Measurements from ENCODE around the gene LILRA6.
"Not testable (repeated sequence)": the region's sequence is repeated elsewhere in the genome, so short reads cannot be mapped to it uniquely, and the experiment has no call there.

DNA sequence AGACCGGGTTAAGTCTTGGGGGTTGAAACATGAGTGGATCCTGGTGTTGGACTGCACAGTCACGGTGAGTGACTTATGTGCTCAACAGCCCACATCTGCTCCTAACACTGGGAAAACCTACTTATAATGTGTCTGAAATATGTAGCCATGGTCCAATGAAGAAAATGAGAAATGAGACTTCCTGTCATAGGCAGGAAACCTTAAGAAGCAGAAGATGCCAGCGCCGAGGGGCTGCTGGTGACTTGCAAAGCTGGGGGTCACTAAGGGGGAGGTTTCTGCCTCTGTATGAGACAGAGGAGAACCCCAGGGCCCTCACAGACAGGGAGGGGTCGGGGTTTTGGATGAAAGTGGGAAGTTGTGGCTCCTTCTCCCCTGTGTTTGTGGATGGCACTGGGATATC, 29.6 kb upstream of the LILRA6 start:
- TF ChIP-seq, protein P1, sequence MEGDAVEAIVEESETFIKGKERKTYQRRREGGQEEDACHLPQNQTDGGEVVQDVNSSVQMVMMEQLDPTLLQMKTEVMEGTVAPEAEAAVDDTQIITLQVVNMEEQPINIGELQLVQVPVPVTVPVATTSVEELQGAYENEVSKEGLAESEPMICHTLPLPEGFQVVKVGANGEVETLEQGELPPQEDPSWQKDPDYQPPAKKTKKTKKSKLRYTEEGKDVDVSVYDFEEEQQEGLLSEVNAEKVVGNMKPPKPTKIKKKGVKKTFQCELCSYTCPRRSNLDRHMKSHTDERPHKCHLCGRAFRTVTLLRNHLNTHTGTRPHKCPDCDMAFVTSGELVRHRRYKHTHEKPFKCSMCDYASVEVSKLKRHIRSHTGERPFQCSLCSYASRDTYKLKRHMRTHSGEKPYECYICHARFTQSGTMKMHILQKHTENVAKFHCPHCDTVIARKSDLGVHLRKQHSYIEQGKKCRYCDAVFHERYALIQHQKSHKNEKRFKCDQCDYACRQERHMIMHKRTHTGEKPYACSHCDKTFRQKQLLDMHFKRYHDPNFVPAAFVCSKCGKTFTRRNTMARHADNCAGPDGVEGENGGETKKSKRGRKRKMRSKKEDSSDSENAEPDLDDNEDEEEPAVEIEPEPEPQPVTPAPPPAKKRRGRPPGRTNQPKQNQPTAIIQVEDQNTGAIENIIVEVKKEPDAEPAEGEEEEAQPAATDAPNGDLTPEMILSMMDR (IDR thresholded peaks at IDR 0.05), result not testable (repeated sequence)
- not testable (repeated sequence) for TF ChIP-seq POLR2A (IDR thresholded peaks at IDR 0.05)
